DOHH2 (cell line): ENCODE data around the gene NT5C1A.

Source experiments
- EZH2phosphoT487 ChIP-seq: fragments of 200-600 bp; sonication (generic); IDR thresholded peaks from 2 replicates; pipeline ENCODE4 v1.6.1; 2017; ENCODE audit warnings: borderline replicate concordance, mild to moderate bottlenecking, antibody characterized with exemption, low read length, moderate library complexity, mixed read lengths
- TF ChIP-seq, protein P1 (sequence below): fragments of 200-600 bp; sonication (generic); IDR thresholded peaks from one replicate; pipeline ENCODE4 v1.5.1; 2014; ENCODE audit warnings: antibody characterized with exemption, mild to moderate bottlenecking, low read depth, low read length; ENCODE audit not compliant: poor library complexity, severe bottlenecking

- TF ChIP-seq, protein P1, sequence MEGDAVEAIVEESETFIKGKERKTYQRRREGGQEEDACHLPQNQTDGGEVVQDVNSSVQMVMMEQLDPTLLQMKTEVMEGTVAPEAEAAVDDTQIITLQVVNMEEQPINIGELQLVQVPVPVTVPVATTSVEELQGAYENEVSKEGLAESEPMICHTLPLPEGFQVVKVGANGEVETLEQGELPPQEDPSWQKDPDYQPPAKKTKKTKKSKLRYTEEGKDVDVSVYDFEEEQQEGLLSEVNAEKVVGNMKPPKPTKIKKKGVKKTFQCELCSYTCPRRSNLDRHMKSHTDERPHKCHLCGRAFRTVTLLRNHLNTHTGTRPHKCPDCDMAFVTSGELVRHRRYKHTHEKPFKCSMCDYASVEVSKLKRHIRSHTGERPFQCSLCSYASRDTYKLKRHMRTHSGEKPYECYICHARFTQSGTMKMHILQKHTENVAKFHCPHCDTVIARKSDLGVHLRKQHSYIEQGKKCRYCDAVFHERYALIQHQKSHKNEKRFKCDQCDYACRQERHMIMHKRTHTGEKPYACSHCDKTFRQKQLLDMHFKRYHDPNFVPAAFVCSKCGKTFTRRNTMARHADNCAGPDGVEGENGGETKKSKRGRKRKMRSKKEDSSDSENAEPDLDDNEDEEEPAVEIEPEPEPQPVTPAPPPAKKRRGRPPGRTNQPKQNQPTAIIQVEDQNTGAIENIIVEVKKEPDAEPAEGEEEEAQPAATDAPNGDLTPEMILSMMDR, result no peak
- TF ChIP-seq EZH2phosphoT487, result no peak
Observed at GRCh38 chr1:39690794-39691382, 19.0 kb upstream of the NT5C1A start.
